Pulmonary artery endothelial cell (primary cell): ENCODE results near the gene SDSL. TPM values are rescaled to one million over a fixed set of nuclear protein-coding genes. Genes with fewer than 3 reads are reported as not detected.

ENCODE experiments used
- DNase-seq: peaks from one replicate; pipeline ENCODE4 v3.0.0-alpha.2; 2011; ENCODE audit warnings: low read depth, low spot score
- total RNA-seq: library from RNA; depleted of rRNA; stranded (reverse); fragments of >200 nt; gene quantifications from 2 replicates; pipeline ENCODE4 v1.2.3, GENCODE V29; 2014

Gene SDSL
- total RNA-seq, 1 donor from 2014 or later = 6.8 TPM

GRCh38 chr12:113418213-113418879 is 3.8 kb upstream of the SDSL start:
- no peak for DNase-seq

- DNase-seq = no peak
Measured at GRCh38 chr12:113420996-113421595, 1.1 kb upstream of the SDSL start.

- no peak for DNase-seq
Measured at GRCh38 chr12:113422886-113423669, 898 bp downstream of the SDSL start.

GRCh38 chr12:113424456-113424855 is 2.3 kb downstream of the SDSL start:
- DNase-seq = no peak

GRCh38 chr12:113424915-113425823 is 3.0 kb downstream of the SDSL start:
- no peak for DNase-seq

- DNase-seq = no peak
Measured at GRCh38 chr12:113425960-113426453, 3.8 kb downstream of the SDSL start.

GRCh38 chr12:113427882-113428281 is 5.7 kb downstream of the SDSL start:
- DNase-seq = no peak

GRCh38 chr12:113428482-113428881 is 6.3 kb downstream of the SDSL start:
- no peak for DNase-seq

GRCh38 chr12:113432986-113433385 is 10.8 kb downstream of the SDSL start:
- no peak for DNase-seq

- DNase-seq = no peak
Measured at GRCh38 chr12:113435367-113435766, 13.2 kb downstream of the SDSL start.

- no peak for DNase-seq
Measured at GRCh38 chr12:113436586-113436985, 14.4 kb downstream of the SDSL start.

GRCh38 chr12:113436993-113437728 is 15.0 kb downstream of the SDSL start:
- no peak for DNase-seq

- no peak for DNase-seq
Measured at GRCh38 chr12:113437729-113438100, 15.5 kb downstream of the SDSL start.

GRCh38 chr12:113438523-113439300 is 16.5 kb downstream of the SDSL start:
- DNase-seq = no peak

GRCh38 chr12:113439301-113439597 is 17.1 kb downstream of the SDSL start:
- DNase-seq = no peak

- no peak for DNase-seq
Measured at GRCh38 chr12:113439606-113440030, 17.4 kb downstream of the SDSL start.

GRCh38 chr12:113440336-113440735 is 18.2 kb downstream of the SDSL start:
- no peak for DNase-seq

- no peak for DNase-seq
Measured at GRCh38 chr12:113440947-113441782, 19.0 kb downstream of the SDSL start.

GRCh38 chr12:113443030-113443539 is 20.9 kb downstream of the SDSL start:
- no peak for DNase-seq
